WERI-Rb-1 (cell line): ENCODE data around the gene DNAJC5.
A peak's percentile ranks its signal among the peaks of the same experiment; 100 is the strongest.
"Not testable (repeated sequence)": the region's sequence is repeated elsewhere in the genome, so short reads cannot be mapped to it uniquely, and the experiment has no call there.

Experiments used
- DNase-seq: peaks from one replicate; pipeline ENCODE4 v3.0.0-alpha.2; 2020
- H3K27ac ChIP-seq: fragments of 250-450 bp; sonication (Bioruptor Pico); 2 replicates; pipeline ENCODE4 v1.5.1; 2020; ENCODE audit warnings: mild to moderate bottlenecking, moderate library complexity
- H3K27me3 ChIP-seq: fragments of 250-450 bp; sonication (Bioruptor Pico); 2 replicates; pipeline ENCODE4 v1.5.1; 2021; ENCODE audit warnings: mild to moderate bottlenecking, low read depth, moderate library complexity; ENCODE audit not compliant: insufficient read depth, severe bottlenecking
- H3K36me3 ChIP-seq: fragments of 250-450 bp; sonication (Bioruptor Pico); 2 replicates; pipeline ENCODE4 v1.5.1; 2020; ENCODE audit warnings: mild to moderate bottlenecking, moderate library complexity
- H3K4me3 ChIP-seq: 2 replicates; pipeline ENCODE4 v1.5.1; 2011; ENCODE audit warnings: low read depth, mild to moderate bottlenecking, control low read depth, low read length
- H3K9me3 ChIP-seq: fragments of 250-450 bp; sonication (Bioruptor Pico); 2 replicates; pipeline ENCODE4 v1.5.1; 2021; ENCODE audit warnings: mild to moderate bottlenecking, moderate library complexity; ENCODE audit not compliant: severe bottlenecking
- TF ChIP-seq, protein P1 (sequence below): IDR thresholded peaks from 2 replicates; pipeline ENCODE4 v1.5.1; 2011; ENCODE audit warnings: low read depth, mild to moderate bottlenecking, control low read depth, inconsistent platforms, low read length

Gene DNAJC5

GRCh38 chr20:63850689-63851547 is 44.0 kb upstream of the DNAJC5 start:
- DNase-seq = no peak
- H3K9me3 ChIP-seq = no peaks in the 10 kb centered on the region
- no peak overlapping the region for H3K4me3 ChIP-seq
- H3K36me3 ChIP-seq = no peaks in the 10 kb centered on the region
- TF ChIP-seq, protein P1, sequence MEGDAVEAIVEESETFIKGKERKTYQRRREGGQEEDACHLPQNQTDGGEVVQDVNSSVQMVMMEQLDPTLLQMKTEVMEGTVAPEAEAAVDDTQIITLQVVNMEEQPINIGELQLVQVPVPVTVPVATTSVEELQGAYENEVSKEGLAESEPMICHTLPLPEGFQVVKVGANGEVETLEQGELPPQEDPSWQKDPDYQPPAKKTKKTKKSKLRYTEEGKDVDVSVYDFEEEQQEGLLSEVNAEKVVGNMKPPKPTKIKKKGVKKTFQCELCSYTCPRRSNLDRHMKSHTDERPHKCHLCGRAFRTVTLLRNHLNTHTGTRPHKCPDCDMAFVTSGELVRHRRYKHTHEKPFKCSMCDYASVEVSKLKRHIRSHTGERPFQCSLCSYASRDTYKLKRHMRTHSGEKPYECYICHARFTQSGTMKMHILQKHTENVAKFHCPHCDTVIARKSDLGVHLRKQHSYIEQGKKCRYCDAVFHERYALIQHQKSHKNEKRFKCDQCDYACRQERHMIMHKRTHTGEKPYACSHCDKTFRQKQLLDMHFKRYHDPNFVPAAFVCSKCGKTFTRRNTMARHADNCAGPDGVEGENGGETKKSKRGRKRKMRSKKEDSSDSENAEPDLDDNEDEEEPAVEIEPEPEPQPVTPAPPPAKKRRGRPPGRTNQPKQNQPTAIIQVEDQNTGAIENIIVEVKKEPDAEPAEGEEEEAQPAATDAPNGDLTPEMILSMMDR = no peak
- no peaks in the 10 kb centered on the region for H3K27me3 ChIP-seq
- no peak overlapping the region for H3K27ac ChIP-seq

GRCh38 chr20:63851548-63851943 is 43.4 kb upstream of the DNAJC5 start:
- not testable (repeated sequence) for H3K27ac ChIP-seq, H3K36me3 ChIP-seq, H3K9me3 ChIP-seq, H3K4me3 ChIP-seq, DNase-seq, H3K27me3 ChIP-seq

GRCh38 chr20:63853733-63854068 is 41.2 kb upstream of the DNAJC5 start:
- not testable (repeated sequence) for H3K4me3 ChIP-seq, DNase-seq, H3K9me3 ChIP-seq, H3K36me3 ChIP-seq, H3K27me3 ChIP-seq
- H3K27ac ChIP-seq = peak overlapping the region; percentile 88

- H3K4me3 ChIP-seq = peak overlapping the region; percentile 35
- TF ChIP-seq, protein P1 = no peak
- peak overlapping the region; percentile 88 for H3K27ac ChIP-seq
- H3K9me3 ChIP-seq = no peaks in the 10 kb centered on the region
- H3K36me3 ChIP-seq = no peaks in the 10 kb centered on the region
- no peak for DNase-seq
- H3K27me3 ChIP-seq = no peaks in the 10 kb centered on the region
Observed at GRCh38 chr20:63854069-63854765, 40.7 kb upstream of the DNAJC5 start.

DNA sequence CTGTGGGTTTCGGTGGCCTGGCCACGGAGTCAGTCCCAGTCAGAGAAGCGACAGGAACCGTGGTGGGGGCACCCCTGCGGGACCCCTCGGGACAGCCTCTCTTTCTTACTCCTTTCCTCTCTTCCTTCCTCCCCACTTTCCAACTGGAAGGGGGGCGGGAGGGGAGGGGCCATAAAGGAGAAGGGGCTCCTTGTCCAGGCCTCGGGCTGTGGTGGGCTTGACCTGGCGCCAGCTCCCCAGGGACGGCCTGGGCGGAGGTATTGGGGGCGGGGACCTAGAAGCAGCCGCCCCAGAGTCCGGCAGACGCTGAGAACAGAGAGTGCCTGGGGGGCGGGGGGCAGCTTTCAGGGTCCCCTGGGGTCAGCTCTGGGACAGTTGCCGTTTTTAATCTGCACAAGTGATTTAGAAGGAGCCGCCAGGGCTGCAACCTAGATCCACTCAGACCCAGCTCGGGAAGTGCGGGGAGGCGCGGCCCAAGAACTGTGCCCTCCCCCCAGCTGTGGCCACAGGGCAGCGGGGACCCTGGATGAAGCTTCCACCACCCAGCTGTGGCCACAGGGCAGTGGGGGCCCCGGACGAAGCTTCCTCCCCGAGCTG is 40.1 kb upstream of the DNAJC5 start:
- H3K27me3 ChIP-seq = no peaks in the 10 kb centered on the region
- H3K4me3 ChIP-seq = peak overlapping the region; percentile 35
- H3K27ac ChIP-seq = peak overlapping the region; percentile 88
- no peaks in the 10 kb centered on the region for H3K36me3 ChIP-seq
- DNase-seq = peak; percentile 88
- TF ChIP-seq, protein P1 = no peak
- H3K9me3 ChIP-seq = no peaks in the 10 kb centered on the region

DNA sequence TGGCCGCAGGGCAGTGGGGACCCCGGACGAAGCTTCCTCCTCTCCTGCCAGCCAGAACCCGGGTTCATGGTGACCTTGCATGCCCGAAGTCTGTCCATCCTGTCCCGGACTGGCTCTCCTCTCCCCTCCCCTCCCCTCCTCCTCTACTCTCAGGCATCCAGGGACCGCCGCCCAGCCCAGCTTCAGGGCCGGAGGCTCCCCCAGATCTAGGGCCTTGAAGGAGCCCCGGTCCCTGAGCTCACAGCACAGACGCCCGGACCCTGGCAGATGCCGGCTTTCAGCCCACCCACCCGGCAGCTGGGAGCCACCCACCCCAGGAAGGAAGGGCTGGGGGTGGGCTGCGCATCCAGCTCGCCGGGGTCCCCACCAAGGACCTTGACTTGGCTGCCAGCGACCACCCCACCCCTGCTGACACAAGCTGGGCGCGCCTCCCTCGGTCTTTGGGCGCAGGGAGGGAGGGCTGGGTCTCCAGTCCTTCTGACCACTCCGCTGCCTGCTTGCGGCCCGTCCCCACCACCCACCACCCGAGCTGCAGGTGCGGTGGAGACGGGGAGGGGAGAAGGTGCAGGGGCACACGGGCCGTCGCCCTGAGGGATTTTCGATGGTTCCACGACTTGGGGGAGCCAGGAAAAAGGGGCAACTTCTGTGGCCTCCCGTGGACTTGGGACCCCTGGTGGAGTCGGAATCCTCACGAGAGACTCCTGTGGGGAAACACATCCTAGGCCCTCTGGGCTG is 39.4 kb upstream of the DNAJC5 start:
- H3K36me3 ChIP-seq = no peaks in the 10 kb centered on the region
- peak overlapping the region; percentile 88 for H3K27ac ChIP-seq
- H3K4me3 ChIP-seq = peak overlapping the region; percentile 35
- TF ChIP-seq, protein P1 = no peak
- no peaks in the 10 kb centered on the region for H3K9me3 ChIP-seq
- no peaks in the 10 kb centered on the region for H3K27me3 ChIP-seq
- DNase-seq = peak; percentile 35
